HG02610 (cell line): Measurements from ENCODE around the gene TANC2.

ENCODE experiments used
- ATAC-seq: cut with Tn5 transposase; IDR thresholded peaks from one replicate; pipeline ENCODE4 v1.9.1; 2021; ENCODE audit warnings: mild to moderate bottlenecking, moderate library complexity; ENCODE audit not compliant: unreplicated experiment

Gene TANC2

DNA sequence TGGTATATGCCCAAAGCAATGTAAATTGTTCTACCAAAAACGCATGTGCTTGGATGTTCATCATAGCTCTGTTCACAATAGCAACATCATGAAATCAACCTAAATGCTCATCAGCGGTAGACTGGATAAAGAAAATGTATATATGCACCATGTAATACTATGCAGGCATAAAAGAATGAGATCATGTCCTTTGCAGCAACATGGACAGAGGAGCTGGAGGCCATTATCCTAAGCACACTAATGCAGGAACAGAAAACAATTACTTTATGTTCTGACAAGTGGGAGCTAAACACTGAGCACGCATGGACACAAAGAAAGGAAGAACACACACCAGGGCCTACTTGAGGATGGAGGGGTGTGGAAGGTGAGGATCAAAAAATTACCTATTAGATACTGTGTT, 33.7 kb downstream of the TANC2 start:
- ATAC-seq: no peak

DNA sequence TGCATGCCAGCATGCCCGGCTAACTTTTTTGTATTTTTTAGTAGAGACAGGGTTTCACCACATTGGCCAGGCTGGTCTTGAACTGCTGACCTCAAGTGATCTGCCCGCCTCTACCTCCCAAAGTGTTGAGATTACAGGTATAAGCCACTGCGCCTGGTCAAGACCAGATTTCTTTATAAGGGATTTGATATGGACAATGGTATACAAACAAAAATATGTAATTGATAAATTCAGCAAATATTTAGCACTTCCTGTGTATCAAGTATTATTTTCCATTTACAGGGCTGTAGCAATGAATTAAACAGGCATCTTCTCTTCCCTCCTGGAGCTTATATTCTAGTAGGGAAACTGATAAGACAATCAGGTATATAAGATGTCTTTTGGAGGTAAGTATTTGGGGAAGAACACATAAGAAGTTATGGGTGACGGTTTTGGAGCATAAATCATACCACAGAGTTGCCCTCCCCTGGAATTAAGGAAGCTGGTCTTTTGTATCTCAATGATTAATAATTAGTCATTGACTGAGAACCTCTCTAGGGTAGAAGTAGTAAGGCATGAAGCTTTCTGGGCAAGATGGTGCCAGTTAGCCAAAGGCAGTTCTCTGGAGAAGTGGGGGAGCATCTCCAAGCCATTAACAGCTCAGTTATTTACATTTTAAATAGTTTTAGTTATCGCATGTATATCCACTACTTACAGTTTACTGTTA, 35.8 kb downstream of the TANC2 start:
- no peak for ATAC-seq

- no peak for ATAC-seq
These were observed 36.6 kb downstream of the TANC2 start for GRCh38 chr17:63002625-63003024.

DNA sequence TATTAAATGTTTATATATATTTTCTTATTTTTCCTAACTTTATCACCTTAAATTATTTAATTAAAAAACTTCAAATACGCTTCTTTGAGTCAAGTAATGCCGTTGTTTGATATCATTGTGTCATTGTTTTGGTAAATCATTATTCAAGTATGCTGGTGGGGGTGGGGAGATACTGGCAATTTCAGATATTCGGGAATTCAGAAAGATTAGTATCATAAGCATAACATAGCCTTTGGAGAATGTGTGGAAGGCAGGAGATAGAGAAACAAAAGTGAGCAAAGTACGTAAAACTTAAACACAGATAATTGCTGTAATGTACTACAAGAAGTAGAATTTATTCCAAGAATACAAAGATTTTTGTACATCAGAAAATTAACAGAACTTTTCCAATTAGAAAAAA, 49.8 kb downstream of the TANC2 start:
- ATAC-seq: no peak
